Fibroblast of lung (primary cell): ENCODE measurements around the gene ZNF841.

Source experiments
- CTCF ChIP-seq, 2 donors: IDR thresholded peaks in 1 of 2; conservative IDR thresholded peaks in 1 of 2; 1 replicate in 1 of 2; 2 replicates in 1 of 2; pipeline ENCODE4 v1.5.1; 2011 to 2012; ENCODE audit warnings: low read length in 2 of 2, control low read depth in 1 of 2, inconsistent platforms in 1 of 2, low read depth in 1 of 2, mild to moderate bottlenecking in 1 of 2
- EZH2 ChIP-seq: IDR thresholded peaks from 2 replicates; pipeline ENCODE4 v1.5.1; 2012; ENCODE audit warnings: low read length, control low read depth, mild to moderate bottlenecking; ENCODE audit errors: missing control alignments

GRCh38 chr19:52140032-52140710 lies 44.6 kb upstream of the ZNF841 start:
- TF ChIP-seq CTCF (conservative IDR thresholded peaks at IDR 0.05 in 1 of 2, IDR thresholded peaks at IDR 0.05 in 1 of 2; ENCODE audit: low read depth in 1 of 2, low read length in 2 of 2) = no peak
- TF ChIP-seq EZH2 = no peak
